GM21526 (cell line): ENCODE data around the gene ZNF92.
"Not testable (repeated sequence)": the region's sequence is repeated elsewhere in the genome, so short reads cannot be mapped to it uniquely, and the experiment has no call there.

ENCODE experiments used
- ATAC-seq: cut with Tn5 transposase; IDR thresholded peaks from one replicate; pipeline ENCODE4 v1.9.1; 2021; ENCODE audit warnings: moderate library complexity; ENCODE audit not compliant: unreplicated experiment, low FRiP score

Gene ZNF92

GRCh38 chr7:65422670-65423069, 49.0 kb downstream of the ZNF92 start:
- ATAC-seq, result no peak

- ATAC-seq, result not testable (repeated sequence)
These were observed 49.6 kb downstream of the ZNF92 start for GRCh38 chr7:65423286-65423685.

- no peak for ATAC-seq
These were observed 56.1 kb downstream of the ZNF92 start for GRCh38 chr7:65429642-65430343.

GRCh38 chr7:65430344-65431186, 56.9 kb downstream of the ZNF92 start:
- ATAC-seq, result no peak

- ATAC-seq, result no peak
These were observed 60.7 kb downstream of the ZNF92 start for GRCh38 chr7:65434307-65434706.

- ATAC-seq, result no peak
These were observed 62.5 kb downstream of the ZNF92 start for GRCh38 chr7:65436163-65436562.

- no peak for ATAC-seq
These were observed 64.9 kb downstream of the ZNF92 start for GRCh38 chr7:65438598-65438997.

GRCh38 chr7:65441010-65441409, 67.4 kb downstream of the ZNF92 start:
- no peak for ATAC-seq

GRCh38 chr7:65444205-65444842, 70.7 kb downstream of the ZNF92 start:
- ATAC-seq, result no peak

GRCh38 chr7:65444899-65445823, 71.5 kb downstream of the ZNF92 start:
- ATAC-seq, result no peak

GRCh38 chr7:65447041-65447440, 73.4 kb downstream of the ZNF92 start:
- ATAC-seq, result not testable (repeated sequence)

GRCh38 chr7:65448816-65449504, 75.3 kb downstream of the ZNF92 start:
- no peak for ATAC-seq

- ATAC-seq, result no peak
These were observed 75.8 kb downstream of the ZNF92 start for GRCh38 chr7:65449505-65449852.
